ENCODE results near the gene CDC42EP3.

DNA sequence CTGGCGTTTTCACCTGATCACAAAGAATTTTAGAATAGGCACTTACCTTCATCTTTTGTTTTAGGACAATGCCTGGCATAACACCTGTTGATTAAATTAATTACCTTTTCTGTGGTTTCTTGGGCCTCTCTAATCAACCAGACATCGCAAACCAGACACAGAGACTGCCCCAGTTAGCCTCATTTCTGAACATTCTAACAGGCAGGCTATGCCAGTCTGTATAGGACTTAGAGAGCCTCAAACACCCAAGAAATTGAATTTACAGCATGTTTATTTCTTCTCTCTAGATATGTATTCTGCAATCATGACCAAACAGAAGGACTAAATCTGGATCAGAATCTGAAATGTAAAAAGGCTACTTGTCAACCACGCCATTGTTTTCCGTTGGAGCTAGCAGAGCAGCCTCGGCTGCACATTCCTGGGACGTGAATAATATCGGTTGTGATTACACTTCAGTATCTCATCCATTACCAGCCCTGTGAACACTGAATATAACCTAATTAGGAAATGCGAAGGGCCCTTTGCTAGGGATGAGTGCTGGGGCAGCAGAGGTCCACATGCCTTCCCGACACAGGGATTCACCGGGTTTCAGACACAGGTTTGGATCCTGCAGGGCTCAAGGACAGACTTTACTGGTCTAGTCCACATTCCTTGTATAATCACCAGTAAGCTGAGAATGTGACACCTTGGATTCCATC is 17.5 kb upstream of the CDC42EP3 start:
- TF ChIP-seq, protein P1, sequence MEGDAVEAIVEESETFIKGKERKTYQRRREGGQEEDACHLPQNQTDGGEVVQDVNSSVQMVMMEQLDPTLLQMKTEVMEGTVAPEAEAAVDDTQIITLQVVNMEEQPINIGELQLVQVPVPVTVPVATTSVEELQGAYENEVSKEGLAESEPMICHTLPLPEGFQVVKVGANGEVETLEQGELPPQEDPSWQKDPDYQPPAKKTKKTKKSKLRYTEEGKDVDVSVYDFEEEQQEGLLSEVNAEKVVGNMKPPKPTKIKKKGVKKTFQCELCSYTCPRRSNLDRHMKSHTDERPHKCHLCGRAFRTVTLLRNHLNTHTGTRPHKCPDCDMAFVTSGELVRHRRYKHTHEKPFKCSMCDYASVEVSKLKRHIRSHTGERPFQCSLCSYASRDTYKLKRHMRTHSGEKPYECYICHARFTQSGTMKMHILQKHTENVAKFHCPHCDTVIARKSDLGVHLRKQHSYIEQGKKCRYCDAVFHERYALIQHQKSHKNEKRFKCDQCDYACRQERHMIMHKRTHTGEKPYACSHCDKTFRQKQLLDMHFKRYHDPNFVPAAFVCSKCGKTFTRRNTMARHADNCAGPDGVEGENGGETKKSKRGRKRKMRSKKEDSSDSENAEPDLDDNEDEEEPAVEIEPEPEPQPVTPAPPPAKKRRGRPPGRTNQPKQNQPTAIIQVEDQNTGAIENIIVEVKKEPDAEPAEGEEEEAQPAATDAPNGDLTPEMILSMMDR (IDR thresholded peaks at IDR 0.05): no peak
- no peak for TF ChIP-seq POLR2AphosphoS5 (IDR thresholded peaks at IDR 0.05)
